HEK293T (cell line): ENCODE data around the gene JAKMIP2.

Source experiments
- BHLHE40 ChIP-seq: fragments of 450-650 bp; IDR thresholded peaks from 2 replicates; pipeline ENCODE4 v1.6.1; 2016; ENCODE audit warnings: mild to moderate bottlenecking, moderate library complexity, borderline replicate concordance
- ELF4 ChIP-seq: fragments of 450-650 bp; IDR thresholded peaks from 2 replicates; pipeline ENCODE4 v1.6.1; 2017; ENCODE audit warnings: antibody characterized with exemption
- TARDBP ChIP-seq: fragments of 450-650 bp; IDR thresholded peaks from 2 replicates; pipeline ENCODE4 v1.6.1; 2016

DNA sequence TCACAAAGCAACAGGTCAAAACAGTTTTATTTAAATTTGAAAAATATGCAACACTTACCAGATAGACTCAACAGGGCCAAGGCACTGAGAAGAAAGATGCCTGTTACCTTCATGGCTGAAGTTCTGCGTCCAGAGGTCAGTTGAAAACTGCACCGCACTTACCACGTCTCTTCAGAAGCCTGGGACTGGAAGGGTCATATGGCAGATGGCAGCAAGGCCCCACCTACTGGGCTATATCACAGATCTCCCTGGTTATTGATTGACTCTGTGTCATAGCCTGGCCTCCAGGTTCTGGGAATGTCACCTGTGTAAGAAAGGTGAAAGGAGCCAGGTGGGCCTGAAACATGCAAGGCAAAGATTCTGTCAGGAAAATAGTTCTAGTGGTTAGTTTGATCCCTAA, 48.9 kb upstream of the JAKMIP2 start, which contains the start of gene SPINK1:
- TF ChIP-seq TARDBP (no peak), ELF4 (no peak), BHLHE40 (no peak)
